ENCODE measurements around the gene PEX12.
"Not testable (repeated sequence)": the region's sequence is repeated elsewhere in the genome, so short reads cannot be mapped to it uniquely, and the experiment has no call there.

PEX12 gene

GRCh38 chr17:35578929-35579432 is 610 bp upstream of the PEX12 start:
- DNase-seq (ENCODE audit: low read depth, low spot score): no peak

- DNase-seq (ENCODE audit: low read depth, low spot score): peak; percentile 28
Observed at GRCh38 chr17:35577830-35578196, 558 bp downstream of the PEX12 start.

- DNase-seq (ENCODE audit: low read depth, low spot score): no peak
Observed at GRCh38 chr17:35575759-35576158, 2.6 kb downstream of the PEX12 start.

- no peak for DNase-seq (ENCODE audit: low read depth, low spot score)
Observed at GRCh38 chr17:35569405-35569804, 9.0 kb downstream of the PEX12 start.

GRCh38 chr17:35568561-35568960 is 9.8 kb downstream of the PEX12 start:
- DNase-seq (ENCODE audit: low read depth, low spot score): peak; percentile 51

- no peak for DNase-seq (ENCODE audit: low read depth, low spot score)
Observed at GRCh38 chr17:35566968-35567367, 11.4 kb downstream of the PEX12 start.

GRCh38 chr17:35563181-35563580 is 15.2 kb downstream of the PEX12 start:
- DNase-seq (ENCODE audit: low read depth, low spot score): not testable (repeated sequence)

GRCh38 chr17:35560703-35561102 is 17.7 kb downstream of the PEX12 start, which contains the start of gene SLFN14:
TSS of gene SLFN14 (minus strand) at chr17:35560819. CDS start at chr17:35558062, 2,757 bp downstream.
- DNase-seq (ENCODE audit: low read depth, low spot score): no peak

GRCh38 chr17:35559495-35560210 is 18.7 kb downstream of the PEX12 start:
- no peak for DNase-seq (ENCODE audit: low read depth, low spot score)

GRCh38 chr17:35557353-35557752 is 21.0 kb downstream of the PEX12 start:
- DNase-seq (ENCODE audit: low read depth, low spot score): no peak

- no peak for DNase-seq (ENCODE audit: low read depth, low spot score)
Observed at GRCh38 chr17:35555691-35556090, 22.7 kb downstream of the PEX12 start.

GRCh38 chr17:35554668-35555067 is 23.7 kb downstream of the PEX12 start:
- no peak for DNase-seq (ENCODE audit: low read depth, low spot score)

- no peak for DNase-seq (ENCODE audit: low read depth, low spot score)
Observed at GRCh38 chr17:35553310-35553709, 25.1 kb downstream of the PEX12 start.

- DNase-seq (ENCODE audit: low read depth, low spot score): no peak
Observed at GRCh38 chr17:35548978-35549377, 29.4 kb downstream of the PEX12 start.

GRCh38 chr17:35548208-35548810 is 30.1 kb downstream of the PEX12 start:
- DNase-seq (ENCODE audit: low read depth, low spot score): no peak

- DNase-seq (ENCODE audit: low read depth, low spot score): no peak
Observed at GRCh38 chr17:35546487-35546886, 31.9 kb downstream of the PEX12 start.

GRCh38 chr17:35545150-35545549 is 33.2 kb downstream of the PEX12 start:
- no peak for DNase-seq (ENCODE audit: low read depth, low spot score)

GRCh38 chr17:35543856-35544255 is 34.5 kb downstream of the PEX12 start:
- DNase-seq (ENCODE audit: low read depth, low spot score): peak; percentile 5

GRCh38 chr17:35542990-35543389 is 35.4 kb downstream of the PEX12 start:
- no peak for DNase-seq (ENCODE audit: low read depth, low spot score)

- DNase-seq (ENCODE audit: low read depth, low spot score): no peak
Observed at GRCh38 chr17:35541434-35541833, 36.9 kb downstream of the PEX12 start.

GRCh38 chr17:35540589-35541404 is 37.6 kb downstream of the PEX12 start:
- peak; percentile 8 for DNase-seq (ENCODE audit: low read depth, low spot score)

- DNase-seq (ENCODE audit: low read depth, low spot score): no peak
Observed at GRCh38 chr17:35539659-35540026, 38.7 kb downstream of the PEX12 start.

All from astrocyte of the hippocampus (primary cell).